SH-SY5Y (cell line): ENCODE results near the gene RBM23.

Experiments
- GATA2 ChIP-seq: IDR thresholded peaks from 2 replicates; pipeline ENCODE4 v1.6.1; 2011; ENCODE audit warnings: mild to moderate bottlenecking, low read depth, low read length
- GATA3 ChIP-seq: IDR thresholded peaks from 2 replicates; pipeline ENCODE4 v1.6.1; 2011; ENCODE audit warnings: low read depth, mild to moderate bottlenecking, low read length, moderate library complexity

Gene RBM23

GRCh38 chr14:22926316-22926715 lies 7.4 kb upstream of the RBM23 start:
- no peak for TF ChIP-seq GATA3
- TF ChIP-seq GATA2, result no peak

- TF ChIP-seq GATA2 (no peak), GATA3 (no peak)
These were observed 6.6 kb upstream of the RBM23 start for GRCh38 chr14:22925513-22925912.

- TF ChIP-seq GATA3, result no peak
- no peak for TF ChIP-seq GATA2
These were observed 4.8 kb upstream of the RBM23 start for GRCh38 chr14:22923746-22924145.

GRCh38 chr14:22922294-22922693 lies 3.3 kb upstream of the RBM23 start:
- TF ChIP-seq GATA2 (no peak), GATA3 (no peak)

GRCh38 chr14:22920697-22921096 lies 1.7 kb upstream of the RBM23 start:
- TF ChIP-seq GATA3 (no peak), GATA2 (no peak)

GRCh38 chr14:22919601-22919921 lies 612 bp upstream of the RBM23 start:
- no peak for TF ChIP-seq GATA2
- TF ChIP-seq GATA3, result no peak

GRCh38 chr14:22915886-22916521 lies 2.9 kb downstream of the RBM23 start:
- no peak for TF ChIP-seq GATA3
- TF ChIP-seq GATA2, result no peak

- no peak for TF ChIP-seq GATA3
- TF ChIP-seq GATA2, result no peak
These were observed 8.0 kb downstream of the RBM23 start for GRCh38 chr14:22910916-22911315.

- TF ChIP-seq GATA2 (no peak), GATA3 (no peak)
These were observed 10.3 kb downstream of the RBM23 start for GRCh38 chr14:22908601-22909000.

- TF ChIP-seq GATA3 (no peak), GATA2 (no peak)
These were observed 11.5 kb downstream of the RBM23 start for GRCh38 chr14:22907429-22907828.

GRCh38 chr14:22906073-22906472 lies 12.9 kb downstream of the RBM23 start:
- TF ChIP-seq GATA2 (no peak), GATA3 (no peak)

GRCh38 chr14:22905627-22906026 lies 13.3 kb downstream of the RBM23 start:
- no peak for TF ChIP-seq GATA2
- TF ChIP-seq GATA3, result no peak

GRCh38 chr14:22903742-22904087 lies 15.2 kb downstream of the RBM23 start:
- no peak for TF ChIP-seq GATA2
- TF ChIP-seq GATA3, result no peak

- TF ChIP-seq GATA3 (no peak), GATA2 (no peak)
These were observed 17.1 kb downstream of the RBM23 start for GRCh38 chr14:22901799-22902198.

- TF ChIP-seq GATA2 (no peak), GATA3 (no peak)
These were observed 18.7 kb downstream of the RBM23 start for GRCh38 chr14:22900081-22900799.
